Neural progenitor cell (in vitro differentiated cells): Measurements from ENCODE around the gene FAM13C.

ENCODE experiments used
- EZH2 ChIP-seq: fragments of 200-600 bp; sonication (generic); IDR thresholded peaks from 2 replicates; pipeline ENCODE4 v1.6.1; 2017; ENCODE audit warnings: antibody characterized with exemption, mild to moderate bottlenecking, moderate library complexity
- TF ChIP-seq, protein P1 (sequence below): fragments of 200-600 bp; sonication (generic); IDR thresholded peaks from 2 replicates; pipeline ENCODE4 v1.5.1; 2017; ENCODE audit warnings: antibody characterized with exemption, mild to moderate bottlenecking

DNA sequence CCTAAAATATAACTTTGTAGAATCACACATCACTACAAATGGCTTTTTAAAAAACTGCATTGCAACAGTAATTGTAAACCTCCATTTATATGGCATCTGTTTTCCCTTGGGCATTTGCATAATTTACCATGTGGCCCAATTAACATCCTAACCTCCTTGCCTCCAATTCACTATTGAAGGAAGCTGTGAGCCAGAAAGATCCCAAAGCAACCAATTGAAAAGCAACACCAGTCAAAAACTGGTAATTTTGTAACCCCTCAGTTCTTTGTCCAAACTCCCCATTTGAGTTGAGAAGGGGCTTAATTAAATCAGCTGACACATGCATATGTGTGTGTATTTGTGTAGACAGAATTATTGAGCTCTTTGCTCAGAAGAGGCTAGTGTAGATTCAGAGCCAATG lies 90.3 kb downstream of the FAM13C start:
- TF ChIP-seq, protein P1, sequence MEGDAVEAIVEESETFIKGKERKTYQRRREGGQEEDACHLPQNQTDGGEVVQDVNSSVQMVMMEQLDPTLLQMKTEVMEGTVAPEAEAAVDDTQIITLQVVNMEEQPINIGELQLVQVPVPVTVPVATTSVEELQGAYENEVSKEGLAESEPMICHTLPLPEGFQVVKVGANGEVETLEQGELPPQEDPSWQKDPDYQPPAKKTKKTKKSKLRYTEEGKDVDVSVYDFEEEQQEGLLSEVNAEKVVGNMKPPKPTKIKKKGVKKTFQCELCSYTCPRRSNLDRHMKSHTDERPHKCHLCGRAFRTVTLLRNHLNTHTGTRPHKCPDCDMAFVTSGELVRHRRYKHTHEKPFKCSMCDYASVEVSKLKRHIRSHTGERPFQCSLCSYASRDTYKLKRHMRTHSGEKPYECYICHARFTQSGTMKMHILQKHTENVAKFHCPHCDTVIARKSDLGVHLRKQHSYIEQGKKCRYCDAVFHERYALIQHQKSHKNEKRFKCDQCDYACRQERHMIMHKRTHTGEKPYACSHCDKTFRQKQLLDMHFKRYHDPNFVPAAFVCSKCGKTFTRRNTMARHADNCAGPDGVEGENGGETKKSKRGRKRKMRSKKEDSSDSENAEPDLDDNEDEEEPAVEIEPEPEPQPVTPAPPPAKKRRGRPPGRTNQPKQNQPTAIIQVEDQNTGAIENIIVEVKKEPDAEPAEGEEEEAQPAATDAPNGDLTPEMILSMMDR: no peak
- TF ChIP-seq EZH2: no peak
